Activated naive CD4-positive, alpha-beta T cell treated with Interleukin-2 at 50 U/mL for 16 hours (primary cell): Measurements from ENCODE around the gene PAQR6.
A peak's percentile ranks its signal among the peaks of the same experiment; 100 is the strongest.
"Not testable (repeated sequence)": the region's sequence is repeated elsewhere in the genome, so short reads cannot be mapped to it uniquely, and the experiment has no call there.

Experiments
- DNase-seq: peaks from one replicate; pipeline ENCODE4 v3.0.0-alpha.2; 2020

The PAQR6 gene

DNA sequence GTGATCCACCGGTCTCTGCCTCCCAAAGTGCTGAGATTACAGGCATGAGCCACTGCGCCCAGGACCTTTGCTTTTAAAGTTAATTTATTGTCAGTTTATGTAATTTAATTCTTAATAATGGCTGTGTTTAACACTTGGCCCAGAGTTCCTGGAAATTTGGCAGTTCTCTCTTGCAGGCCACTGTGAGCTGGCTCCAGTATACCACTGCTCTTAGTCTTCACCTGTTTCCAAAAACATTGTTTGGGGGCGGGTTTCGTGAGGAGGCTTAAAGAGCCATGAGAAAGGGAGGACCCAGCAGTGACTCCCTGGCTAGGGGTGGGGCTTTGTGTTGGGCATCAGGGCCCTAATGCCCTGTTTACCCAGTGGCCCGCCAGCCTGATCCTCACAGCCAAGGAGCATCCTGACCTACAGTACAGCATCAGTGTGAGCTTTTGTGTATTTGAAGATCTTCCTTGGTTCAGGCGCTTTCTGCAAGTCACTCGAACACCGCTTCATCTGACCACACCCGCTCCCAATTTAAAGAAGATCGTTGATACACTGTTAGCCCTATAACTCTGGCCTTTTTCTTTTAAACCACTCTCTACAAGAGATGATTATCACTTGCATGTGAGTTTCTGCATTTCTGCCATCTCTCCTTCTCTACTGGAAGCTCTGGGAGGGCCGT lies 17.9 kb downstream of the PAQR6 start:
- no peak for DNase-seq

DNA sequence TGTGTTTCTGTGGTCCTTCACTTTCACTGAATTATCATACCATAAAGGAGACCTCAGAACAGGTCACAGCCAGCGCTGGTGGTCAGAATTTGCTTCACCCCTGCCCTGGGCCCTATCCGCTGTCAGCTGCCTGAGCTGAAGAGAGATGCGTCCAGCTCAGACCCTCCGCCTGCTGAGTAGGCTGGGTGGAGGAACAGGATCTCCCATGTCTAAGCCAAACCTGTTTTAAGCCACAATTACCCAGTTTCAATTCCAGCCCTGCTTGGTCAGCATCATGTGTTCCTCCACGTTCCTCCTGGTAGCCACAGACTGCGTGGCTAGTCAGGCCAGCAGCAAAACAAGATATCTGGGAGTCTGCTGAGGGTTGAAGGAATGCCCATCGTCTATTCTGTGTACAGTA lies 19.4 kb downstream of the PAQR6 start:
- no peak for DNase-seq

DNA sequence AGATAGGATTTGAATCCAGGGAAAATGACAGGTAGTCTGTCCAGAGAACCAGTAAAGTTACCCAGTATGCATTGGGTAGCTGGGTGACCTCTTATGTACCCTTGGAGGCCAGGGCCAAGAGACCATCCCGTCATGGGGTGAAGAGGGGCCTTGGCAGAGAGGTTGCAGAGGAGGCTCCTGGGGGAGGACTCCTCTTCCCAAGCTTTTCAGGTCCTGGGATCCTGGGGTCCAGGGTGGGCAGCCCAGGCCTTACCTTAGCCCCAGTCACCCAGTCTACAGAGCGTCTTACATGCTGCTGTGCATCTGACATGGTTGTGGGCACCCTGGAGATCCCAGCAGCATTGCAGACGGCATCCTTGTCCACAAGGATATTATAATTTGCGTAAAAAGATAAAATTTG lies 21.1 kb downstream of the PAQR6 start:
- no peak for DNase-seq

GRCh38 chr1:156226116-156226538 lies 21.7 kb downstream of the PAQR6 start:
- DNase-seq = no peak

GRCh38 chr1:156225677-156226014 lies 22.2 kb downstream of the PAQR6 start:
- no peak for DNase-seq

DNA sequence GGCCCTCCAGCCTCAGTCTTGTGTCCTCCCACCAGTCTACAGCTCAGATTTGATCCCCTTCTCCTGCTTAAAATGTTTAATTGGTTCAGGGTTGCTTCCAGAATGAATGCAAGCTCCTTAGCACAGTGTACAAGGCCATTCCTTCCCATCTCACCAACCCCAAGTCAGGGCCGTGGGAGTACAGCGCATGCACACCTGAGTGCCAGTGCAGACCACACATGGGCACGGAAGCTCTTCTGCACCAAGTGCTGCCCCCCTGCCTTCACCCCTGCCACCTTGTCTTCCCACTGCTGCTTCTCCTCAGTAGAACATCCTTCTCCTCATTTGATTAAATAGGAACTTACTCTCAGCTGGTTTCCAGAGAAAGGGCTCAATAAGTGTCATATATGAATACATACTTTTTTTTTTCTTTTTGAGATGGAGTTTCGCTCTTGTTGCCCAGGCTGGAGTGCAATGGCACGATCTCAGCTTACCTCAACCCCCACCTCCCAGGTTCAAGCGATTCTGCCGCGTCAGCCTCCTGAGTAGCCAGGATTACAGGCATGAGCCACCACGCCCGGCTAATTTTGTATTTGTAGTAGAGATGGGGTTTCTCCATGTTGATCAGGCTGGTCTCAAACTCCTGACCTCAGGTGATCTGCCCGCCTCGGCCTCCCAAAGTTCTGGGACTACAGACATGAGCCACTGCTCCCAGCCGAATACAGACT lies 25.7 kb downstream of the PAQR6 start:
- no peak for DNase-seq

DNA sequence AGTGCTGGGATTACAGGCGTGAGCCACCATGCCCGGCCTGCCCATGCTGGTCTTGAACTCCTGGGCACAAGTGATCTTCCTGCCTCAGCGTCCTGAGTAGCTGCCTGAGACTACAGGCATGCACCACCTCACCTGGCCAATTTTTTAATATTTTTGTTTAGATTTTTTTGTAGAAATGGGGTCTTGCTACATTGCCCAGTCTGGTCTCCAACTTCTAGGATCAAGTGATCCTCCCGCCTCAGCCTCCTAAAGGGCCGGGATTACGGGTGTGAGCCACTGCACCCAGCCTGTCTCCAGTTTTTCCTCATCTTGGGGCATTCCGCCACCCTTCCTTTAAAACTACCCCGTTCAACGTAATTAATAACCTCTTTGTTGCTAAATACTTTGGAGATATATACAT lies 27.6 kb downstream of the PAQR6 start:
- DNase-seq = no peak

DNA sequence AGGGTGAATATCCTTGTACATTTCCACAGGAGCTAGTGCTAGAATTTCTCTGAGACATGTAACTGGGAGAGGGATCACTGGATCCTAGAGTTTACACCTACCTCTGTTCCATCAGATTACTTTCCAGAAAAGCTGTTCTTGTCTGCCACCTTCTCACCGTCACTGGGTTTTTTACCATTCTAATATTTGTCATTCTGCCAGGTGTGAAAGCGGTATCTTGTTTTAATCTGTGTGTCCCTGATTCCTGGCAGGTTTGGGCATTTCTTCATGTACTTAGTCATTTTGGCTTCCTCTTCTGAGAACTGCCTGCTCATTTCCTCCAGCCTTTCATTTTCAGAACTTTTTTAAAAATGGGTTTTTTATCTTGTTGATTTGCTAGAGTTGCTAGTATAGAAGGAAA lies 30.0 kb downstream of the PAQR6 start:
- peak; percentile 34 for DNase-seq

GRCh38 chr1:156216361-156217086 lies 31.3 kb downstream of the PAQR6 start:
- not testable (repeated sequence) for DNase-seq

GRCh38 chr1:156214024-156214748 lies 33.7 kb downstream of the PAQR6 start:
- DNase-seq = peak; percentile 41

GRCh38 chr1:156213644-156213966 lies 34.3 kb downstream of the PAQR6 start:
- DNase-seq = no peak

DNA sequence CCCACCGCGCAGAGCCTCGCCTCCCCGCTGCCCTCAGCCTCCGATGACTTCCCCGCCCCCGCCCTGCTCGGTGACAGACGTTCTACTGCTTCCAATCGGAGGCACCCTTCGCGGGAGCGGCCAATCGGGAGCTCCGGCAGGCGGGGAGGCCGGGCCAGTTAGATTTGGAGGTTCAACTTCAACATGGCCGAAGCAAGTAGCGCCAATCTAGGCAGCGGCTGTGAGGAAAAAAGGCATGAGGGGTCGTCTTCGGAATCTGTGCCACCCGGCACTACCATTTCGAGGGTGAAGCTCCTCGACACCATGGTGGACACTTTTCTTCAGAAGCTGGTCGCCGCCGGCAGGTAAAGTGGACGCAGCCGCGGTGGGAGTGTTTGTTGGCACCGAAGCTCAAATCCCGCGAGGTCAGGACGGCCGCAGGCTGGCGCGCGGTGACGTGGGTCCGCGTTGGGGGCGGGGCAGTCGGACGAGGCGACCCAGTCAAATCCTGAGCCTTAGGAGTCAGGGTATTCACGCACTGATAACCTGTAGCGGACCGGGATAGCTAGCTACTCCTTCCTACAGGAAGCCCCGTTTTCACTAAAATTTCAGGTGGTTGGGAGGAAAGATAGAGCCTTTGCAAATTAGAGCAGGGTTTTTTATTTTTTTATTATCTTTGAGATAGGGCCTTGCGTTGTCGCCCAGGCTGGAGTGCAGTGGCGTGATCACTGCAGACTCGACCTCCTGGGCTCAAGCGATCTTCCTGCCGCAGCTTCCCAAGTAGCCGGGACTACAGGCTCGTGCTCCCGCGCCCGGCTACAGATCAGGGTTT lies 34.8 kb downstream of the PAQR6 start, which contains the start of gene PMF1:
PMF1 (plus strand) TSS at position 175 of the 811 bp plus-strand sequence; CDS start at position 184, 9 bp downstream.
- peak; percentile 96 for DNase-seq

DNA sequence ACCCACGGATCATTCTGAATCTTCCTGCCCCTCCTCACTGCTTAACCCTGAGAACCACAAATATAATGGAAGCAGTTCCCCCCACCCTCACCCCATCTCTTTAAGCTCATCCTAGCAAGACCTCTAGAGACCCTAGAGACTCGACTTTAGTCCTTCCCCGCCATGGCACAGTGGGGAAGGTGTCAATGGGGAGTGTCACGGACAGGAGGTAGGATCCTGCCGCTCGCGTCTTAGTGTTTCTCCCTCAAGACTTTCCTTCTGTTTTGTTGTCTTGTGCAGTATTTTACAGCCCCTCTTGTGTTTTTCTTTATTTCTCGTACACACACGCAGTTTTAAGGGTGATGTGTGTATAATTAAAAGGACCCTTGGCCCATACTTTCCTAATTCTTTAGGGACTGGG lies 35.7 kb downstream of the PAQR6 start:
- DNase-seq = no peak

DNA sequence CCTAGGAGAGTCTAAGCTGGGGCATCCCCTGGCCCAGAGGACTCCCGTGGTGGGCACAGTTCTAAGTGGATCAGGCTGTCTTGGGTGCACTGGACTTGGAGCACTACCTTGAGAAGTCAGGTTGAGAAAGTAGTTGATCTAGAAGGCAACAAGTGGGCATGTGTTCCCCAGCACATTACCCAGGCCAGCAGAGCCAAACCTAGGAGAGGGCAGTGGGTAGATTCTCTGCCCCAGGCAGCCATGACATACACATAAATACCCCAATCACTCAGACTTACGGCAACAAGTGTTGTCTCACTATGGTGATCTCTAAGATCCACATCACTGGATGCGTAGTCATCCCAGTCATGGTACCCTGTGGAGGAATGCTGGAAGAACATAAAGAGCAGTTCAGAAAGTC lies 36.6 kb downstream of the PAQR6 start:
- no peak for DNase-seq

DNA sequence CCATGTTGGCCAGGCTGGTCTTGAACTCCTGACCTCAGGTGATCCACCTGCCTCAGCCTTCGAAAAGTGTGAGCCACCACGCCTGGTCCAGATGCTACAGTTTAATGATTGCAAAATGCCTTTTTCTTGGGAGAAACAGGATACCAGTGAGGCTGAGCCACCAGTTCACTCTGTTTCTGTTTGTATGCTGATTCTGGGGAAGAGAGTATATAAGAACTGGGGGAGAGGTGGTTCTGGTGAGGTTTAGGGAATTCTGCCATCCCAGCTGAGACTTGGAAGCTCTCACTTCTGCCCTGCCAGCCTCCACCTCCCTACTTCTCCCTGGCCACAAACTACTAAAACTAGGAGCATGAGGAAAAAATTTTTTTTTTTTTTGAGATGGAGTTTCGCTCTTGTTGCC lies 43.2 kb downstream of the PAQR6 start:
- DNase-seq = no peak

DNA sequence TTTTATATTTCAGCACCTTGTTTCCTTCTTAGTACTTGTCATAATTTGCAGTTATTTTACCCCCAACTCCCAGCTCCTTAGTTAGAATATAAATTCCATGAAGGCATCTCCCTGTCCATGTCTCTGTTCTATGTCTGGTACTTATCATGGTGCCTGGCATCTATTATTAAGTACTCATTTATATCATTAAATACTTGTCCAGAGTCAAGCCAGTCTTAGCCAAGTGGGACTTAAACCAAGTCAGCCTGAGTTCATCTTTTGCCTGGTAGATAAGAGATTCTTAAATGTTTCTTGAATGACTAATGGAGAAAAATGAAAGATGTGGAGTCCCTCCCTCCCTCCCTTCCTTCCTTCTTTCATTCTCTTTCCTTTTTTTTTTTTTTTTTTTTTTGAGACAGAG lies 44.5 kb downstream of the PAQR6 start:
- DNase-seq = no peak

- no peak for DNase-seq
Measured at GRCh38 chr1:156200044-156200443, 47.8 kb downstream of the PAQR6 start.

GRCh38 chr1:156198831-156199349 lies 49.0 kb downstream of the PAQR6 start:
- DNase-seq = no peak

- no peak for DNase-seq
Measured at GRCh38 chr1:156196445-156196844, 51.4 kb downstream of the PAQR6 start.

- no peak for DNase-seq
Measured at GRCh38 chr1:156195853-156196252, 52.0 kb downstream of the PAQR6 start.

DNA sequence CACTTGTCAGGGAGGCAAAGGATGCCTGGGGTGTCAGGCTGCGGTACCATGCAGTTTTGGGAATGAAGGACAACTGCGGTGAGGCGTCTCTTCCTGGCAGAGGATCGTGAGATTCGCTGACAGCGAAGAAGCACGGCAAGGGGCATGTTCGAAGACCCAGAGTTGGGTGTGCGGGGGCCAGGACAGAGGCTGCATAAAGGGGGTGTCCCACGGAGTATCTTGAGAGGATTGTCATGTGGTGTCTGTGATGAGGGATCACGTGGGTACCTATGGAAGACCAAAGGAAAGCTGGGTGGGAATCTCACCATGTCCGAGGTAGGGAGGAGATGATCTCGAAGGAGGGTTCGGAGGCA lies 53.6 kb downstream of the PAQR6 start:
- no peak for DNase-seq

DNA sequence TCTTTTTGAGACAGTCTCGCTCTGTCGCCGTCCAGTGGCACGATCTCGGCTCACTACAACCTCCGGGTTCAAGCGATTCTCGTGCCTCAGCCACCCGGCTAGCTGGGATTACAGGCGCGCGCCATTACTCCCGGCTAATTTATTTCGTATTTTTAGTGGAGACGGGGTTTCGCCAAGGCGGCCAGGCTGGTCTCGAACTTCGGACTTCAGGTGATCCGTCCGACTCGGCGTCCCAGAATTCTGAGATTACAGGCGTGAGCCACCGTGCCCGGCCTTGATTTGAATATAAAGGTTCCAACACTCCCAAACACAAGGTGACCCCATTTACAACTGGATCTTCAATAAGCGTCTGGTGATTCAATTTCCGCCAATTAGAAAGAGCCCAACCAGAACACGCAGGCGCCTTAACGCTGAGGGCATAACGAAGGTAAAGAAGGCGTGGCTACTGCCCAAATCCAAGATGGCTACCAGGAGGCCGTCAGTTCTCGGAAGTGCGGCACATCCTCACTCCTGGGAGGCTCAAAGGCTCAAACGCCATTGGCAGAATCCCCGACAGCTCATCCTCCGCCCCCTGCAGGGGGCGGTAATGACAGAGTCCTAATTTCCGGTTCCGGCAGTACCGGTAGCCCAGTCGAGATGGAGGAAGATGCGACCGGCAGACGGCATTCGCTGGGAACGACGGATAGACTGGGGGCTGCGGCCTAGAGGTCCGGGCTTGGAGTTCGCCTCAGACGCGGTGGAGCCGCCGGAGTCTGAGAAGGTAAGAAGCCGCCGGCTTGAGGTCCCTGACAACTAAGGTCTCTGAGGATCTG lies 54.2 kb downstream of the PAQR6 start, which contains the start of gene SLC25A44:
SLC25A44 (plus strand) TSS at position 617 of the 812 bp plus-strand sequence. CDS start 5,744 bp downstream, outside the sequence.
- peak; percentile 98 for DNase-seq
